HepG2 (cell line): ENCODE data around the gene DNAJB2. TPM values are rescaled to one million over a fixed set of nuclear protein-coding genes. Genes with fewer than 3 reads are reported as not detected.

Experiments used
- AKAP8 ChIP-seq: sonication (generic); formaldehyde crosslinking; IDR thresholded peaks from 2 replicates; pipeline ENCODE4 v1.5.1; 2020; ENCODE audit warnings: mild to moderate bottlenecking, missing genetic modification reagents
- CREM ChIP-seq, 2 experiments: sonication (generic) in 1 of 2; formaldehyde crosslinking in 1 of 2; IDR thresholded peaks; 2 replicates each; pipeline versions ENCODE4 v1.4.0 to v1.6.1; 2016 to 2020; ENCODE audit warnings: antibody characterized with exemption in 1 of 2, mild to moderate bottlenecking in 1 of 2, missing genetic modification reagents in 1 of 2
- ELF1 ChIP-seq: sonication (generic); formaldehyde crosslinking; IDR thresholded peaks from 2 replicates; pipeline ENCODE4 v1.4.0; 2020; ENCODE audit warnings: missing genetic modification reagents
- FOXP1 ChIP-seq, 2 experiments: fragments of 450-650 bp in 1 of 2; IDR thresholded peaks; 2 replicates each; pipeline ENCODE4 v1.6.1; 2017 to 2018; ENCODE audit warnings: antibody characterized with exemption in 1 of 2
- LCORL ChIP-seq, 2 experiments: fragments of 450-650 bp in 1 of 2; sonication (generic) in 1 of 2; formaldehyde crosslinking in 1 of 2; IDR thresholded peaks; 2 replicates each; pipeline versions ENCODE4 v1.5.0 to v1.6.1; 2017 to 2020; ENCODE audit warnings: antibody characterized with exemption in 1 of 2, missing genetic modification reagents in 1 of 2
- MIER2 ChIP-seq: IDR thresholded peaks from 2 replicates; pipeline ENCODE4 v1.6.1; 2016; ENCODE audit warnings: missing biosample characterization, missing genetic modification reagents
- NFATC3 ChIP-seq: sonication (generic); formaldehyde crosslinking; IDR thresholded peaks from 2 replicates; pipeline ENCODE4 v1.5.1; 2020; ENCODE audit warnings: mild to moderate bottlenecking, missing genetic modification reagents
- PAX8 ChIP-seq: sonication (generic); formaldehyde crosslinking; IDR thresholded peaks from 2 replicates; pipeline ENCODE4 v1.8.0; 2022; ENCODE audit warnings: mild to moderate bottlenecking, missing genetic modification reagents, borderline replicate concordance
- PRMT3 ChIP-seq: sonication (generic); formaldehyde crosslinking; IDR thresholded peaks from 2 replicates; pipeline ENCODE4 v1.8.1; 2022; ENCODE audit warnings: low read depth, mild to moderate bottlenecking, moderate library complexity, missing genetic modification reagents, borderline replicate concordance
- SMAD1 ChIP-seq: sonication (generic); formaldehyde crosslinking; IDR thresholded peaks from 2 replicates; pipeline ENCODE4 v1.4.0; 2020; ENCODE audit warnings: missing genetic modification reagents, low read depth, mild to moderate bottlenecking, borderline replicate concordance
- ZBTB46 ChIP-seq: sonication (generic); formaldehyde crosslinking; IDR thresholded peaks from 2 replicates; pipeline ENCODE4 v1.4.0; 2020; ENCODE audit warnings: mild to moderate bottlenecking, missing genetic modification reagents, borderline replicate concordance
- ZNF563 ChIP-seq: sonication (generic); formaldehyde crosslinking; IDR thresholded peaks from 2 replicates; pipeline ENCODE4 v1.8.0; 2022; ENCODE audit warnings: mild to moderate bottlenecking, moderate library complexity, missing genetic modification reagents
- ZNF75D ChIP-seq: sonication (generic); formaldehyde crosslinking; IDR thresholded peaks from 2 replicates; pipeline ENCODE4 v1.8.1; 2023; ENCODE audit warnings: missing genetic modification reagents, mild to moderate bottlenecking, borderline replicate concordance
- polyA plus RNA-seq, 8 experiments: library from polyadenylated mRNA; depleted of rRNA in 3 of 8; stranded (reverse) in 7 of 8; unstranded in 1 of 8; fragments of >200 nt; fragmentation: Illumina TruSeq in 4 of 8; extraction: Trizol in 4 of 8; gene quantifications; 2 replicates each; pipeline versions ENCODE4 v1.2.1 to v1.2.3, GENCODE V29; 2011 to 2016; ENCODE audit warnings: low read depth in 4 of 8, missing spikeins in 1 of 8, mixed read lengths in 1 of 8; ENCODE audit not compliant: insufficient read depth in 1 of 8
- total RNA-seq, 5 experiments: library from RNA; depleted of rRNA; stranded (reverse); fragments of >200 nt; fragmentation: Illumina TruSeq; extraction: Trizol; gene quantifications; 2 replicates each; pipeline ENCODE4 v1.2.3, GENCODE V29; 2016; ENCODE audit warnings: low read depth in 1 of 5
- TF ChIP-seq, protein P1 (sequence below): IDR thresholded peaks from 2 replicates; pipeline ENCODE4 v1.6.1; 2018; ENCODE audit warnings: missing genetic modification reagents
- TF ChIP-seq, protein P2 (sequence below): sonication (generic); formaldehyde crosslinking; IDR thresholded peaks from 2 replicates; pipeline ENCODE4 v1.9.0; 2021; ENCODE audit warnings: missing genetic modification reagents, borderline replicate concordance
- TF ChIP-seq, protein P3 (sequence below): sonication (generic); formaldehyde crosslinking; IDR thresholded peaks from 2 replicates; pipeline ENCODE4 v1.8.0; 2022; ENCODE audit warnings: missing genetic modification reagents, mild to moderate bottlenecking, borderline replicate concordance
- TF ChIP-seq, protein P4 (sequence below): IDR thresholded peaks from 2 replicates; pipeline ENCODE4 v1.6.1; 2016; ENCODE audit warnings: low read depth, borderline replicate concordance

The DNAJB2 gene
- total and polyA plus RNA-seq, 2 of the 13 experiments (the other 11 are each of a cell fraction or from before 2014, with no cell fraction given), result 21.3 to 31.1 TPM

- TF ChIP-seq LCORL (IDR thresholded peaks at IDR 0.05) (no peak), LCORL (CRISPR knock-in tag; IDR thresholded peaks at IDR 0.05) (peak; percentile 84; the same call in 1 of the 2 replicates), CREM (IDR thresholded peaks at IDR 0.05) (no peak), CREM (CRISPR knock-in tag; IDR thresholded peaks at IDR 0.05) (no peak), MIER2 (CRISPR knock-in tag) (peak; percentile 86), ZNF75D (CRISPR knock-in tag) (no peak), ELF1 (peak; percentile 92), ZNF563 (CRISPR knock-in tag) (peak; percentile 95), PRMT3 (CRISPR knock-in tag) (no peak), AKAP8 (CRISPR knock-in tag) (peak; percentile 76; the same call in 1 of the 2 replicates), ZBTB46 (no peak), FOXP1 (IDR thresholded peaks at IDR 0.05) (no peak), FOXP1 (CRISPR knock-in tag; IDR thresholded peaks at IDR 0.05) (no peak; the same call in 1 of the 2 replicates), SMAD1 (CRISPR knock-in tag) (no peak), PAX8 (CRISPR knock-in tag) (peak; percentile 85; the same call in 1 of the 2 replicates), NFATC3 (CRISPR knock-in tag) (no peak)
- TF ChIP-seq, protein P1, sequence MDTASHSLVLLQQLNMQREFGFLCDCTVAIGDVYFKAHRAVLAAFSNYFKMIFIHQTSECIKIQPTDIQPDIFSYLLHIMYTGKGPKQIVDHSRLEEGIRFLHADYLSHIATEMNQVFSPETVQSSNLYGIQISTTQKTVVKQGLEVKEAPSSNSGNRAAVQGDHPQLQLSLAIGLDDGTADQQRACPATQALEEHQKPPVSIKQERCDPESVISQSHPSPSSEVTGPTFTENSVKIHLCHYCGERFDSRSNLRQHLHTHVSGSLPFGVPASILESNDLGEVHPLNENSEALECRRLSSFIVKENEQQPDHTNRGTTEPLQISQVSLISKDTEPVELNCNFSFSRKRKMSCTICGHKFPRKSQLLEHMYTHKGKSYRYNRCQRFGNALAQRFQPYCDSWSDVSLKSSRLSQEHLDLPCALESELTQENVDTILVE (CRISPR knock-in tag), result peak; percentile 38; the same call in 1 of the 2 replicates
- TF ChIP-seq, protein P2, sequence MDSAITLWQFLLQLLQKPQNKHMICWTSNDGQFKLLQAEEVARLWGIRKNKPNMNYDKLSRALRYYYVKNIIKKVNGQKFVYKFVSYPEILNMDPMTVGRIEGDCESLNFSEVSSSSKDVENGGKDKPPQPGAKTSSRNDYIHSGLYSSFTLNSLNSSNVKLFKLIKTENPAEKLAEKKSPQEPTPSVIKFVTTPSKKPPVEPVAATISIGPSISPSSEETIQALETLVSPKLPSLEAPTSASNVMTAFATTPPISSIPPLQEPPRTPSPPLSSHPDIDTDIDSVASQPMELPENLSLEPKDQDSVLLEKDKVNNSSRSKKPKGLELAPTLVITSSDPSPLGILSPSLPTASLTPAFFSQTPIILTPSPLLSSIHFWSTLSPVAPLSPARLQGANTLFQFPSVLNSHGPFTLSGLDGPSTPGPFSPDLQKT (CRISPR knock-in tag), result no peak
- TF ChIP-seq, protein P3, sequence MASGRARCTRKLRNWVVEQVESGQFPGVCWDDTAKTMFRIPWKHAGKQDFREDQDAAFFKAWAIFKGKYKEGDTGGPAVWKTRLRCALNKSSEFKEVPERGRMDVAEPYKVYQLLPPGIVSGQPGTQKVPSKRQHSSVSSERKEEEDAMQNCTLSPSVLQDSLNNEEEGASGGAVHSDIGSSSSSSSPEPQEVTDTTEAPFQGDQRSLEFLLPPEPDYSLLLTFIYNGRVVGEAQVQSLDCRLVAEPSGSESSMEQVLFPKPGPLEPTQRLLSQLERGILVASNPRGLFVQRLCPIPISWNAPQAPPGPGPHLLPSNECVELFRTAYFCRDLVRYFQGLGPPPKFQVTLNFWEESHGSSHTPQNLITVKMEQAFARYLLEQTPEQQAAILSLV (CRISPR knock-in tag), result peak; percentile 92; the same call in 1 of the 2 replicates
- TF ChIP-seq, protein P4, sequence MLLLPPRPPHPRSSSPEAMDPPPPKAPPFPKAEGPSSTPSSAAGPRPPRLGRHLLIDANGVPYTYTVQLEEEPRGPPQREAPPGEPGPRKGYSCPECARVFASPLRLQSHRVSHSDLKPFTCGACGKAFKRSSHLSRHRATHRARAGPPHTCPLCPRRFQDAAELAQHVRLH (CRISPR knock-in tag), result 0 out of 2 replicates have a peak, but pooled peaks have one; percentile 16
Measured at GRCh38 chr2:219294356-219295351, 15.5 kb downstream of the DNAJB2 start (continued).
